Measurements from ENCODE around the gene PALD1. TPM values are rescaled to one million over a fixed set of nuclear protein-coding genes. Genes with fewer than 3 reads are reported as not detected.

Gene PALD1
- total and polyA plus RNA-seq, 5 donors, result 2.8 to 7.7 (median 5.6) TPM

GRCh38 chr10:70498970-70499835, 20.6 kb downstream of the PALD1 start:
- WGBS, result 54% methylated on average over 10 of the region's 10 CpGs
- intact Hi-C loops (cut with DNase I), result no loop called here
- Histone ChIP-seq H3K9me3 (ENCODE audit: control insufficient read depth, low read length) (no peaks in the 10 kb centered on the region), H3K27me3 (ENCODE audit: control insufficient read depth, insufficient read depth) (no peaks in the 10 kb centered on the region), H3K27ac (ENCODE audit: low read length) (no peak overlapping the region), H3K4me1 (ENCODE audit: control insufficient read depth, insufficient read depth, low read length) (no peaks in the 10 kb centered on the region), H3K4me3 (ENCODE audit: low read length) (no peak overlapping the region)
- ATAC-seq (peak; percentile 26 to 53), DNase-seq (peak in 1 of 3 donors; percentile 70)

- Histone ChIP-seq H3K4me3 (ENCODE audit: low read length) (no peak overlapping the region), H3K9me3 (ENCODE audit: control insufficient read depth, low read length) (no peaks in the 10 kb centered on the region), H3K27ac (ENCODE audit: low read length) (peak overlapping the region; percentile 48), H3K27me3 (ENCODE audit: control insufficient read depth, insufficient read depth) (no peaks in the 10 kb centered on the region), H3K4me1 (ENCODE audit: control insufficient read depth, insufficient read depth, low read length) (no peaks in the 10 kb centered on the region)
- DNase-seq, result no peak
- WGBS, result 80% methylated on average over 4 of the region's 4 CpGs
- intact Hi-C loops (cut with DNase I), result no loop called here
- ATAC-seq, result no peak
These were observed 21.2 kb downstream of the PALD1 start for GRCh38 chr10:70499836-70500167.

GRCh38 chr10:70500368-70500767, 21.8 kb downstream of the PALD1 start:
- Histone ChIP-seq H3K9me3 (ENCODE audit: control insufficient read depth, low read length) (no peaks in the 10 kb centered on the region), H3K4me3 (ENCODE audit: low read length) (no peak overlapping the region), H3K27ac (ENCODE audit: low read length) (peak overlapping the region; percentile 48), H3K27me3 (ENCODE audit: control insufficient read depth, insufficient read depth) (no peaks in the 10 kb centered on the region), H3K4me1 (ENCODE audit: control insufficient read depth, insufficient read depth, low read length) (no peaks in the 10 kb centered on the region)
- WGBS, result 62% methylated on average over 9 of the region's 9 CpGs
- intact Hi-C loops (cut with DNase I), result no loop called here
- ATAC-seq (peak in 1 of 2 donors; percentile 30), DNase-seq (no peak)

- peak; percentile 64 to 76 (median 66) for DNase-seq
- peak; percentile 81 to 92 for ATAC-seq
- Histone ChIP-seq H3K4me1 (ENCODE audit: control insufficient read depth, insufficient read depth, low read length) (no peaks in the 10 kb centered on the region), H3K27ac (ENCODE audit: low read length) (peak overlapping the region; percentile 48), H3K4me3 (ENCODE audit: low read length) (no peak overlapping the region), H3K27me3 (ENCODE audit: control insufficient read depth, insufficient read depth) (no peaks in the 10 kb centered on the region), H3K9me3 (ENCODE audit: control insufficient read depth, low read length) (no peaks in the 10 kb centered on the region)
- 29% methylated on average over 4 of the region's 4 CpGs for WGBS
- intact Hi-C loops (cut with DNase I), result no loop called here
These were observed 22.3 kb downstream of the PALD1 start for GRCh38 chr10:70500812-70501301.

GRCh38 chr10:70502406-70502805, 23.8 kb downstream of the PALD1 start:
- H3K27ac ChIP-seq (ENCODE audit: low read length), result no peak overlapping the region
- DNase-seq (no peak), ATAC-seq (no peak)
- intact Hi-C loops (cut with DNase I), result no loop called here
- 88% methylated on average over 3 of the region's 3 CpGs for WGBS
- H3K27me3 ChIP-seq (ENCODE audit: control insufficient read depth, insufficient read depth), result no peaks in the 10 kb centered on the region
- no peak overlapping the region for H3K4me3 ChIP-seq (ENCODE audit: low read length)
- no peaks in the 10 kb centered on the region for H3K9me3 ChIP-seq (ENCODE audit: control insufficient read depth, low read length)
- no peaks in the 10 kb centered on the region for H3K4me1 ChIP-seq (ENCODE audit: control insufficient read depth, insufficient read depth, low read length)

GRCh38 chr10:70503776-70504175, 25.2 kb downstream of the PALD1 start:
- Histone ChIP-seq H3K4me3 (ENCODE audit: low read length) (no peak overlapping the region), H3K27ac (ENCODE audit: low read length) (no peak overlapping the region), H3K9me3 (ENCODE audit: control insufficient read depth, low read length) (no peaks in the 10 kb centered on the region), H3K27me3 (ENCODE audit: control insufficient read depth, insufficient read depth) (no peaks in the 10 kb centered on the region), H3K4me1 (ENCODE audit: control insufficient read depth, insufficient read depth, low read length) (peaks cover 5% of the 10 kb centered on the region)
- intact Hi-C loops (cut with DNase I), result no loop called here
- DNase-seq, result no peak
- ATAC-seq, result no peak
- 70% methylated on average over 7 of the region's 7 CpGs for whole genome bisulfite sequencing

- no peak for ATAC-seq
- H3K4me1 ChIP-seq (ENCODE audit: control insufficient read depth, insufficient read depth, low read length), result peaks cover 14% of the 10 kb centered on the region
- H3K9me3 ChIP-seq (ENCODE audit: control insufficient read depth, low read length), result no peaks in the 10 kb centered on the region
- no peak overlapping the region for H3K27ac ChIP-seq (ENCODE audit: low read length)
- no peak for DNase-seq
- intact Hi-C loops (cut with DNase I), result no loop called here
- no peaks in the 10 kb centered on the region for H3K27me3 ChIP-seq (ENCODE audit: control insufficient read depth, insufficient read depth)
- 81% methylated on average over 12 of the region's 12 CpGs for WGBS
- H3K4me3 ChIP-seq (ENCODE audit: low read length), result no peak overlapping the region
These were observed 26.2 kb downstream of the PALD1 start for GRCh38 chr10:70504521-70505358.

GRCh38 chr10:70505908-70506307, 27.3 kb downstream of the PALD1 start:
- Histone ChIP-seq H3K4me1 (ENCODE audit: control insufficient read depth, insufficient read depth, low read length) (peaks cover 24% of the 10 kb centered on the region), H3K27ac (ENCODE audit: low read length) (no peak overlapping the region), H3K27me3 (ENCODE audit: control insufficient read depth, insufficient read depth) (no peaks in the 10 kb centered on the region), H3K4me3 (ENCODE audit: low read length) (no peak overlapping the region), H3K9me3 (ENCODE audit: control insufficient read depth, low read length) (no peaks in the 10 kb centered on the region)
- intact Hi-C loops (cut with DNase I), result no loop called here
- ATAC-seq, result no peak
- DNase-seq, result no peak
- 86% methylated on average over 9 of the region's 9 CpGs for WGBS

GRCh38 chr10:70507966-70508365, 29.4 kb downstream of the PALD1 start:
- Histone ChIP-seq H3K4me3 (ENCODE audit: low read length) (no peak overlapping the region), H3K9me3 (ENCODE audit: control insufficient read depth, low read length) (no peaks in the 10 kb centered on the region), H3K27ac (ENCODE audit: low read length) (no peak overlapping the region), H3K27me3 (ENCODE audit: control insufficient read depth, insufficient read depth) (no peaks in the 10 kb centered on the region), H3K4me1 (ENCODE audit: control insufficient read depth, insufficient read depth, low read length) (peaks cover 33% of the 10 kb centered on the region)
- ATAC-seq (no peak), DNase-seq (no peak)
- 78% methylated on average over 6 of the region's 6 CpGs for WGBS
- intact Hi-C loops (cut with DNase I), result no loop called here

GRCh38 chr10:70508912-70509756, 30.6 kb downstream of the PALD1 start:
- intact Hi-C loops (cut with DNase I), result no loop called here
- Histone ChIP-seq H3K27ac (ENCODE audit: low read length) (peak overlapping the region; percentile 2), H3K9me3 (ENCODE audit: control insufficient read depth, low read length) (no peaks in the 10 kb centered on the region), H3K4me3 (ENCODE audit: low read length) (no peak overlapping the region), H3K4me1 (ENCODE audit: control insufficient read depth, insufficient read depth, low read length) (peaks cover 33% of the 10 kb centered on the region), H3K27me3 (ENCODE audit: control insufficient read depth, insufficient read depth) (no peaks in the 10 kb centered on the region)
- WGBS, result 20% methylated on average over 14 of the region's 14 CpGs
- ATAC-seq, result peak; percentile 62 to 86
- peak; percentile 60 to 84 (median 67) for DNase-seq

All from right cardiac atrium (tissue), 5 donors.